Measurements from ENCODE around the gene APOBEC4.
"Not testable (repeated sequence)": the region's sequence is repeated elsewhere in the genome, so short reads cannot be mapped to it uniquely, and the experiment has no call there.

The APOBEC4 gene, protein sequence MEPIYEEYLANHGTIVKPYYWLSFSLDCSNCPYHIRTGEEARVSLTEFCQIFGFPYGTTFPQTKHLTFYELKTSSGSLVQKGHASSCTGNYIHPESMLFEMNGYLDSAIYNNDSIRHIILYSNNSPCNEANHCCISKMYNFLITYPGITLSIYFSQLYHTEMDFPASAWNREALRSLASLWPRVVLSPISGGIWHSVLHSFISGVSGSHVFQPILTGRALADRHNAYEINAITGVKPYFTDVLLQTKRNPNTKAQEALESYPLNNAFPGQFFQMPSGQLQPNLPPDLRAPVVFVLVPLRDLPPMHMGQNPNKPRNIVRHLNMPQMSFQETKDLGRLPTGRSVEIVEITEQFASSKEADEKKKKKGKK

GRCh38 chr1:183652547-183653461 is at the start of gene APOBEC4:
TSS of gene APOBEC4 (minus strand) at chr1:183653316. CDS start at chr1:183648781, 4,535 bp downstream.
- DNase-seq, result peak in 1 of 56 donors; percentile 3

- DNase-seq, result no peak
Observed at GRCh38 chr1:183702813-183703198, 49.7 kb upstream of the APOBEC4 start.

- DNase-seq, result no peak
Observed at GRCh38 chr1:183702087-183702812, 49.1 kb upstream of the APOBEC4 start.

GRCh38 chr1:183699616-183700160 is 46.6 kb upstream of the APOBEC4 start:
- DNase-seq, result peak in 1 of 56 donors; percentile 9

- no peak for DNase-seq
Observed at GRCh38 chr1:183697814-183698590, 44.9 kb upstream of the APOBEC4 start.

GRCh38 chr1:183696981-183697380 is 43.9 kb upstream of the APOBEC4 start:
- DNase-seq, result no peak

DNA sequence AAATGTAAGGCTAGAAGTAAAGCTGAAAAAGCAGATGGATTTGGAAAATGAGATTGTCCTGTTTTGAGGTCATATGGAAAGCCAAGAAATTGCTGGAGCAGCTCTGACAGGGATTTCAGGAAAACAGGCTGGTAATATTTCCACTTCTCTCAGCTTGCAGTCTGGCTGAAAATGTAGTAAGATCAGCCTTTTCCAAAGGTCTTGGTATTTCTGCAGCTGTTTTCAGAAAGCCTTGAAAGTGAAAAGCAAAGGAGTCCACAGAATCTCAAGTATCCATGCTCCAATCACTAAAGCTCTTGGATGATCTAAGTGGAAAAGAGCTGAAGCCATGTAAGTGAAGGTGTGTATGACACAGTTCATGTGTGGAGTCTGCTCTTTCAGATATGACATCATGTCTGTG is 41.6 kb upstream of the APOBEC4 start:
- no peak for DNase-seq

- peak in 6 of 56 donors; percentile 4 to 14 (median 10) for DNase-seq
Observed at GRCh38 chr1:183694066-183694465, 41.0 kb upstream of the APOBEC4 start.

- DNase-seq, result no peak
Observed at GRCh38 chr1:183693521-183693920, 40.4 kb upstream of the APOBEC4 start.

DNA sequence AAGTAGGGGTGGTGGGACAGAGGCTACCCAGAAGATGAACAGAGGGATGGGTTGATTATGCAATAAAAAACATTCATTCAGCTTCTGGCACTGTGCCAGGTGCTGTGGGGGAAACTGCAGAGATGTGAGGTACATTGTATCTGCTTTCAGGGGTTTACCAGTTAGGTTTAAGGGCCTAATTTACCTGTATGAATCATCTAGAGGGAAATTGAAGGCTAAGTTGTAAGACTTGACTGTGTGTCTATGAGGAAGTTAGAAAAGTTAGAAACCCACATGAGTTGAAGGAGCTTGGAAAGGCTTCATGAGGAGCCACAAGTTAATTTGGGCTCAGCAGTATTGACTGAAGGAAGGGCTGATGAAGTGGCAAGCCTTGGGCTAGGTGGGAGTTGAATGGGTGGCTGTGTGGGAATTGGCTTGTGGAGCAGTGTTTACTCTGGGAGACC is 36.7 kb upstream of the APOBEC4 start:
- DNase-seq, result no peak

DNA sequence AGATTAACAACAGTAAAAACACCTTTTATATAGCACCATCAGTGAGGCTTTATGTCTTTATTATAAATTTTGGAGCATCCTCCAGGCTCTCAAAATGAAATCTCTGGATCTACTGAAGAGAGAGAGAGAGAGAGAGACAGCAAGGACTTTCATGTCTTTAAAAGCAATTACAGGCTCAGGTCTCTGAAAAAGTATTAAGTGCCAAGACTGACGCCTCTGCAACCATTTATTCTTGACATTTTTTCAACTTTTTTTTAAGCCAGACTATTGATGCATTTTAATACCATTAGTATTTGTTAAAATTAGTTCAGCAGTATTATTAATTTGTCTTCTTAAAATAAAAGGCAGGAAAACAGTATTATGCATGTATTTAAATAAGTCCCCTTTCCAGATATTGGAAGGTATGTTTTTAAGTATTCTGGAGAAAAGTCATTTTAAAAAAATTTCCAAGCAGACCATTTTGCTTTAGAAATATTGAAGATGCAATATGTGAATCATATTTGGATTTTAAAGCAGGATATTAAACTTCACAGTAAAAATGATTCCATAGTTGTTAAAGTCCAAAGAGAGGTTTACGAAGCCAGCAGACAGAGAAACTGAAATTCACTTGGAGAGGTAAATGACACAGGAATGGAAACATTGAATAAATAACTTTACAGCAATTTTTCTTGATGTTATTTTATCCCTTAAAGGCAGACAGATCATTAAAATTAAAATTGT is 35.4 kb upstream of the APOBEC4 start:
- no peak for DNase-seq

GRCh38 chr1:183687546-183688304 is 34.6 kb upstream of the APOBEC4 start:
- no peak for DNase-seq

DNA sequence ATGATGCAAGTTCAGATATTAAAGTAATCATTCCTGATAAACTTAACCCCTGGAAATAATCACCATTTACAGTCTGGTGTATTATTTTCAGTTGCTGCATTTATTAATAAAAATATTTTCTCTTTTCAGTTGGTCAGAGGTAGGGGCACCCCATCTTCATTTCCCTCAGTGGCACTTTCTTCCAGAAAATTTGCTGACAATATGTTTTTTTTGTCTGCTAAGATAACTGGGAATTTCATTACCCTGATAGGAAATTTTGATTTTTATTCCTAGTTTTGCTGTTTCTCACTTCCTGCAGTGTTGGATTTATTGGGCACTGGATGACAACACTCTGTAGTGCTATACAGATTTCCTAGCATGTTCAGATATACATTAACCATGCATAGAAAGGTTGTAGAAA is 33.1 kb upstream of the APOBEC4 start:
- DNase-seq, result no peak

GRCh38 chr1:183685112-183685713 is 32.1 kb upstream of the APOBEC4 start:
- peak in 1 of 56 donors; percentile 17 for DNase-seq

GRCh38 chr1:183679363-183679762 is 26.2 kb upstream of the APOBEC4 start:
- DNase-seq, result not testable (repeated sequence)

DNA sequence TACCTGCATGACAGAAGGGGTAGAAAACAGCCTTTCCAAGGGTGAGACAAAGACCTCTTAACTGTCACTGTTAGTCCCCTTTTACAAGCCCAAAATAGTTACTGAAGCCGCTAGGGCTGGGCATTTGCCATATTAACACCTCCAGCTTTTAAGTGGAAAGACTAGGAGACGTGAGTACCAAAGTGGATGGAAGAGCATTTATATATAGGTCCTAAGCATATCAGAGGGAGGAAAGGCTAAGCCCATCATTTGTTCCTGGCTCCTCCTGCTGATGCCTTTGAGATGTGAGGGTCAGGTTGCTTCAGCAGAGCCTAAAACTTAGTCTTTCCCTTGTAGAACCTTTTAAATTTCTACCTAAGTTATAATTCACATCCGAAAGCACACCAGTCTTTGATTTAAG is 25.7 kb upstream of the APOBEC4 start:
- DNase-seq, result no peak

DNA sequence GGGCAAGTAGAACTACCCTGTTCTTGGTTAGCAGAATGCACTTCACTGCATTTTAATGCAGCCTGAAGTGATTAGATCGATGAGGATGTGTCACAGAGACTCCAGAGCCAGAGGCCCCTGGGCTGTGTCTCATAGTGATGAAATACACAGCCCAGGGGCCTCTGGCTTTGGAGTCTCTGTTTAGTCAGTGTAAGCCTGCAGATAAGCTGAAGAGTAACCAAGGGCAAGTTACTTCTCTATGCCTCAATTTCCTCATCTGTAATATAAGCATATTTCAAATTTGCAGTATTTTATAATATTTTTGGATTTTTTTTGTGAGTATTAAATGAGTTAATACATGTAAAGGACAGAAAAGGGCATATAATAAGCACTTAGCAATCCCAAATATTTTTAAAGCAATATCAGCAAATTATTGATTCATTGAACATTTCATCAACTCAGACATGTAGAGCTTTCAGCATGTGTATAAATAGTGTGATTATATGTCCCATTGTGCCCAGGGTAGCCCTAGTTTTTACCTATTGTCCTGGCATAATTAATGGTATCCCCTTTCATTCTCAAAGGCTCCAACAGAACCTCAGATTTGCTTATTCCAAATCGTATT is 23.6 kb upstream of the APOBEC4 start:
- DNase-seq, result no peak

Measured in amygdala (tissue), 56 donors.